ENCODE results near the gene TOM1L2.

DNA sequence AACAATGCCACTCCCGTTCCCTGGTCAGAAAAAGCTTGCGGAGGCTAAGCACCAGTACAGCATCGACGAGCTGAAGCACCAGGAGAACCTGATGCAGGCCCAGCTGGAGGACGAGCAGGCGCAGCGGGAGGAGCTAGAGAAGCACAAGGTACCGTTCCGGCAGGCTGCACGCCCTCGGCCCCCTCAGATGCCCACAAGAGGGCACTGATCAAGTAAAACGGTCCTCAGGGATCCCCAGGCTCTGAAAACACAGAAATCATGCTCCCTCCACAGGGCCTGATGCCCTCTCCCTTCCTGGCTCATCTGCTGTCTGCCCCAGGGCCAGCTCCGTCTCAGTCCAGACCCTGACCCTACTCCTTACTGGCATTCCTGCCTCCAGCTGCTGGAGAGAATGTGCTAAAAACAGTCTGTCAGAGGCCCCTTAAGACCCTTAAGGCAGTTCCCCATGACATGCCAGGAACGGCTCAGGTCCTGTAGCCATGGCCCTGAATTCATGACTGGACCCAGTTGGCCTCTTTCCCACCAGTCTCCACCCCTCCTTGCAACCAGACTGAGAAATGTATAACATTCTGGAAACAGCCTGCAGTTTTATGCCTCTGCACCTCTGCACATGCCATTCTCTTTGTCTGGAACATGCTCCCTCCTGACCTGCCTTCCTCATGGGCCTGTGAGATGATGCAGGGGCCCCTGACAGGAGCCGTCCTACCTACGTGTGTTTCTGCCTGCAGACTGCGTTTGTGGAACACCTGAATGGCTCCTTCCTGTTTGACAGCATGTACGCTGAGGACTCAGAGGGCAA is 22.3 kb upstream of the TOM1L2 start:
- TF ChIP-seq, protein P1, sequence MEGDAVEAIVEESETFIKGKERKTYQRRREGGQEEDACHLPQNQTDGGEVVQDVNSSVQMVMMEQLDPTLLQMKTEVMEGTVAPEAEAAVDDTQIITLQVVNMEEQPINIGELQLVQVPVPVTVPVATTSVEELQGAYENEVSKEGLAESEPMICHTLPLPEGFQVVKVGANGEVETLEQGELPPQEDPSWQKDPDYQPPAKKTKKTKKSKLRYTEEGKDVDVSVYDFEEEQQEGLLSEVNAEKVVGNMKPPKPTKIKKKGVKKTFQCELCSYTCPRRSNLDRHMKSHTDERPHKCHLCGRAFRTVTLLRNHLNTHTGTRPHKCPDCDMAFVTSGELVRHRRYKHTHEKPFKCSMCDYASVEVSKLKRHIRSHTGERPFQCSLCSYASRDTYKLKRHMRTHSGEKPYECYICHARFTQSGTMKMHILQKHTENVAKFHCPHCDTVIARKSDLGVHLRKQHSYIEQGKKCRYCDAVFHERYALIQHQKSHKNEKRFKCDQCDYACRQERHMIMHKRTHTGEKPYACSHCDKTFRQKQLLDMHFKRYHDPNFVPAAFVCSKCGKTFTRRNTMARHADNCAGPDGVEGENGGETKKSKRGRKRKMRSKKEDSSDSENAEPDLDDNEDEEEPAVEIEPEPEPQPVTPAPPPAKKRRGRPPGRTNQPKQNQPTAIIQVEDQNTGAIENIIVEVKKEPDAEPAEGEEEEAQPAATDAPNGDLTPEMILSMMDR (IDR thresholded peaks at IDR 0.05 in 4 of 5, conservative IDR thresholded peaks at IDR 0.05 in 1 of 5) = no peak
- no peak for TF ChIP-seq POLR2A (IDR thresholded peaks at IDR 0.05)
